Measurements from ENCODE around the gene SPEN.
"Not testable (repeated sequence)": the region's sequence is repeated elsewhere in the genome, so short reads cannot be mapped to it uniquely, and the experiment has no call there.

The SPEN gene

GRCh38 chr1:15858069-15858670 lies 10.7 kb downstream of the SPEN start:
- DNase-seq (ENCODE audit: low spot score), result no peak

GRCh38 chr1:15858672-15859372 lies 11.3 kb downstream of the SPEN start:
- DNase-seq (ENCODE audit: low spot score), result no peak

GRCh38 chr1:15863156-15863901 lies 15.8 kb downstream of the SPEN start:
- no peak for DNase-seq (ENCODE audit: low spot score)

- no peak for DNase-seq (ENCODE audit: low spot score)
Observed at GRCh38 chr1:15866721-15867201, 19.3 kb downstream of the SPEN start.

- no peak for DNase-seq (ENCODE audit: low spot score)
Observed at GRCh38 chr1:15867288-15867687, 19.8 kb downstream of the SPEN start.

GRCh38 chr1:15869413-15869812 lies 21.9 kb downstream of the SPEN start:
- DNase-seq (ENCODE audit: low spot score), result no peak

- no peak for DNase-seq (ENCODE audit: low spot score)
Observed at GRCh38 chr1:15870421-15870820, 22.9 kb downstream of the SPEN start.

- no peak for DNase-seq (ENCODE audit: low spot score)
Observed at GRCh38 chr1:15874471-15874870, 27.0 kb downstream of the SPEN start.

GRCh38 chr1:15876357-15877055 lies 29.0 kb downstream of the SPEN start:
- no peak for DNase-seq (ENCODE audit: low spot score)

- no peak for DNase-seq (ENCODE audit: low spot score)
Observed at GRCh38 chr1:15881961-15882360, 34.5 kb downstream of the SPEN start.

GRCh38 chr1:15882665-15883064 lies 35.2 kb downstream of the SPEN start:
- no peak for DNase-seq (ENCODE audit: low spot score)

- no peak for DNase-seq (ENCODE audit: low spot score)
Observed at GRCh38 chr1:15883326-15883725, 35.8 kb downstream of the SPEN start.

GRCh38 chr1:15884477-15884876 lies 37.0 kb downstream of the SPEN start:
- no peak for DNase-seq (ENCODE audit: low spot score)

- DNase-seq (ENCODE audit: low spot score), result no peak
Observed at GRCh38 chr1:15885269-15885668, 37.8 kb downstream of the SPEN start.

- DNase-seq (ENCODE audit: low spot score), result peak; percentile 42
Observed at GRCh38 chr1:15885701-15886610, 38.4 kb downstream of the SPEN start.

GRCh38 chr1:15886611-15887167 lies 39.2 kb downstream of the SPEN start:
- DNase-seq (ENCODE audit: low spot score), result no peak

- DNase-seq (ENCODE audit: low spot score), result not testable (repeated sequence)
Observed at GRCh38 chr1:15892857-15893599, 45.5 kb downstream of the SPEN start.

- DNase-seq (ENCODE audit: low spot score), result no peak
Observed at GRCh38 chr1:15895233-15895632, 47.7 kb downstream of the SPEN start.

- not testable (repeated sequence) for DNase-seq (ENCODE audit: low spot score)
Observed at GRCh38 chr1:15896841-15897610, 49.5 kb downstream of the SPEN start.
